ES-I3 (cell line): Measurements from ENCODE around the gene KLC3.
"Not testable (repeated sequence)": the region's sequence is repeated elsewhere in the genome, so short reads cannot be mapped to it uniquely, and the experiment has no call there.

Experiments used
- H3K36me3 ChIP-seq: 2 replicates; pipeline ENCODE4 v1.6.1; 2013; ENCODE audit warnings: mild to moderate bottlenecking, low read length, control low read depth, moderate library complexity; ENCODE audit not compliant: insufficient read depth
- H3K4me1 ChIP-seq: 2 replicates; pipeline ENCODE4 v1.6.1; 2013; ENCODE audit warnings: mild to moderate bottlenecking, control low read depth, low read length; ENCODE audit not compliant: insufficient read depth
- H3K9ac ChIP-seq: 2 replicates; pipeline ENCODE4 v1.6.1; 2013; ENCODE audit warnings: low read depth, mild to moderate bottlenecking, low read length, moderate library complexity
- H3K9me3 ChIP-seq: 2 replicates; pipeline ENCODE4 v1.6.1; 2013; ENCODE audit warnings: mild to moderate bottlenecking, low read length, moderate library complexity; ENCODE audit not compliant: control insufficient read depth, insufficient read depth

Gene KLC3

DNA sequence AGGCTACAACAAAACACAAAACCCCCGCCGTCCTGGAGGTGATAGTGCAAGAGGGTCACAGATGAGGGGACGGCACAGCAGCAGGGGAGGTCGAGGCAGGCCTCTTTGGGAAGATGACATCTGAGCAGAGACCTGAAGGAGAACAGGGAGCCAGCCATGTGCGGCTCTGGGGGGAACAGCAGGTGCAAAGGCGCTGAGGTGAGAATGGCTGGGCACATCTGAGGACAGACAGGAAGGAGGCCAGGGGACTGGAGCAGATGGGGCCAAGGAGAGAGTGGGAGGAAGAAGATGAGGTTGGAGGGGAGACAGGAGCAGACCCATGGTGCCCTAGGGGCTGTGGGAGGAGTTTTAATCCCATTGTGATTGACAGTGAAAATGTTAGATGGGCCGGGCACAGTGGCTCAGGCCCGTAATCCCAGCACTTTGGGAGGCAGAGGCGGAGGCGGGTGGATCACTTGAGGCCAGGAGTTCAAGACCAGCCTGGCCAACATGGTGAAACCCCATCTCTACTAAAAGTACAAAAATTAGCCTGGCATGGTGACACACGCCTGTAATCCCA lies 16.1 kb upstream of the KLC3 start:
- Histone ChIP-seq H3K36me3 (no peaks in the 10 kb centered on the region), H3K4me1 (peaks cover 14% of the 10 kb centered on the region; the same call in 1 of the 2 replicates), H3K9ac (peak overlapping the region; percentile 65; the same call in 1 of the 2 replicates), H3K9me3 (no peaks in the 10 kb centered on the region)

DNA sequence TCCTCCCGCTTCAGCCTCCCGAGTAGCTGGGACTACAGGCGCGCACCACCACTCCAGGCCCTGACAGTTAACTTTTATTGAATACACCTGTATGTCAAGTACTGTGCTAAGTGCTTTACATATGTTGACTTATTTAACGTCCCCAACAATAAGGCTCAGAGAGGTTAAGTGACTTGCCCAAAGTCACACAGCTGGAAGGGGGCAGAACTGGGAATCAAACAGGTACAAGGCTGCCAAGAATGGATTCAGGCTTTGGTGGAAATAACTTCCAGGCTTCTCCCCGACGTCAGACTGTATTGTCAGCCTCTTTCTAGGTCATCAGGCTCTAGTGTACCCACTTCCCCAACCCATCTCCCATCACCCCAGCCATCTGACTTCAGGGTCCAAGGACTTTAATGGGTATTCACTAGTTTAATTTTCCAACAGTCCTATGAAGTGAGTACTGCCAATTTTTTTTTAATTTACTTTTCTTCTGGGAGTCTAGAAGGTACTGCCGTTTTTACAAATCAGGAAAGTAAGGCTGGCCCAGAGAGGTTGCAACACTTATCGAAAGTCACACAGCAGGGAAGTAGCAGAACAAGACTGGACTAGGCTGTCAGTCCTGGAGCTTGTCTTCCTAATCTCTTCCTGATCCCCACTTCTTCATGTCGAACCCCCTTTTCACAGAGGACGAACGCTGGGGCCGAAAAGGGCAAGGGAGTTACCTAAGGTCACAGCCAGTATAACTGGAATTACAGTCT lies 13.0 kb upstream of the KLC3 start:
- H3K9ac ChIP-seq: no peak overlapping the region
- no peaks in the 10 kb centered on the region for H3K9me3 ChIP-seq
- no peaks in the 10 kb centered on the region for H3K36me3 ChIP-seq
- peaks cover 8% of the 10 kb centered on the region; the same call in 1 of the 2 replicates for H3K4me1 ChIP-seq

DNA sequence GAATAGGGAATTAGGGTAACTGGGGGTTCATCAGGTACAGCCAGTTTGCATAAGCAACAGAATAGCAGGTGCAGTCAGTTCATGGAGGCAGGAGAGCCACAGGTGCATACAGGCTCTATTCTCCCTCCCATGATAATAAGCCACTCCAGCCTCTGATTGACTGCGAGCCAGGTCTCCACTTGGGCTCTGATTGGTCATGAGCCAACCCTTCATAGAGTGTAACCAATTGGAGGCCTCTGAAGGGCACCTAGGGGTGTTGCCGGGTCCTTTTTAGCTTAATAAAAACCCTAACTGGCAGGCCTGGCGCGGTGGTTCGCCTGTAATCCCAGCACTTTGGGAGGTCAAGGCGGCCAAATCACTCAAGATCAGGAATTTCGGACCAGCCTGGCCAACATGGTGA lies 9.1 kb upstream of the KLC3 start:
- Histone ChIP-seq H3K9me3 (no peaks in the 10 kb centered on the region), H3K4me1 (no peaks in the 10 kb centered on the region), H3K36me3 (no peaks in the 10 kb centered on the region), H3K9ac (no peak overlapping the region)

DNA sequence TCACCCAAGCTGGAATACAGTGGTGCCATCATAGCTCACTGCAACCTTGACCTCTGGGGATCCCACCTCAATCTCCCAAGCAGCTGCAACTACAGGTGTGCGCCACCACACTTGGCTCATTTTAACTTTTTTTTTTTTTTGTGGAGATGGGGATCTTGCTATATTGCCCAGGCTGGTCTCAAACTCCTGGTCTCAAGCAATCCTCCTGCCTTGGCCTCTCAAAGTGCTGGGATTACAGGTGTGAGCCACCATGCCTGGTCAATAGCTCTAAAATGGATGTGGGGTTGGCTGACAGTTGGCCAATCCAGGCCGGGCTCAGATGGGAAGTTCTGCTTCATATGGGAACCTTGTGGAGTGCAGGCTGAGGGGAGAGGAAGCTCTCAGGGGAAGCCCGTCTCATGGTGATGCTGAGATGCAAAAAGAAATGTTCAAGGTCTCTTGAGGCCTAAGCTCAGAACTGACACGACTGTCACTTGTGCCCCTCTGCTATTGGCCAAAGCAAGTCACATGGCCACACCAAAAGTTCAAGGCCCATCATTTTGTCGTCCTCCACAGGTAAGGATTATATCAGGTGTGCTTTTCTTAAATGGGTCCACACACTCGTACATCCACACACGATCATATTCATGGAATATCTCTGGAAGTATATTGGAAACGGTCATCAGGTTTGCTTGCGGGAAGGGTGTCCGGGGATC lies 6.8 kb upstream of the KLC3 start:
- H3K4me1 ChIP-seq: no peaks in the 10 kb centered on the region
- no peak overlapping the region for H3K9ac ChIP-seq
- no peaks in the 10 kb centered on the region for H3K9me3 ChIP-seq
- no peaks in the 10 kb centered on the region for H3K36me3 ChIP-seq

DNA sequence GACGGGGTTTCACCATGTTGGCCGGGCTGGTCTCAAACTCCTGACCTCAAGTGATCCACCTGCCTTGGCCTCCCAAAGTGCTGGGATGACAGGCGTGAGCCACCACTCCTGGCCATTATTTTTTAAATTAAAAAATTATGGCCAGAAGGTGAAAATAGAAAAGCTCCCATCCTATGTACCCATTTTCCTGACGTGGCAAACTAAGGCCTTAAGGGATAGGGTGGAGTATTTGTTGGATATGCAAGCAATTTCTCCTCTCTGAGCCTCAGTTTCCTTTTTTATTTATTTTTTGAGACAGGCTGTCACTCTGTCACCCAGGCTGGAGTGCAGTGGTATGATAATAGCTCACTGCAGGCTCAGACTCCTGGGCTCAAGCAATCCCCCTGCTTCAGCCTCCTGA lies 5.7 kb upstream of the KLC3 start:
- not testable (repeated sequence) for H3K9me3 ChIP-seq, H3K36me3 ChIP-seq, H3K9ac ChIP-seq, H3K4me1 ChIP-seq

DNA sequence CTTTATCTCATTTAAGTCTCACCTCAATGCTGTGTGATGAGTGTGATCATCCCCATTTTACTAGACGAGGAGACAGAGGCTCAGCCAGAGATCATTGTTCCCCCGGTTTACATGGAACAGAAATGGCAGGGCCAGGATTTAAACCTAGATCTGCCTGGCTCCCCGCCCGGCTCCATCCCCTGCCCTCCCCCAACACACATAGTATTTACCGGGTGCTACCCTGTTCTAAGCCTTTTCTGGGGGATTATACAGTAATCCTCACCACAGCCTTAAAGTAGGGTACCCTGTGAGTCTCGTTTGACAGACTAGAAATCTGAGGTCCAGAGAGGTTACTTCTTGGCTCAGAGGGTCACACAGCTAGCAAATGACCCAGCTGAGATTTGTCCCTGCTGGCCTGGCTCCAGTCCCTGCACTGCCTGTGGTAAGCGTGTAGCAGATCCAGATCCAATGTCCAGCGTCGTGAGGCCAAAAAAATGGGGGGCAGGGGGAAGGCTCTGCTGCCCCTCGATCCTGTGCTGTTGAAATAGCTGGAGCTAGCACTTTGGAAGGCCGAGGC lies 3.8 kb upstream of the KLC3 start:
- Histone ChIP-seq H3K9me3 (no peaks in the 10 kb centered on the region), H3K36me3 (no peaks in the 10 kb centered on the region), H3K9ac (no peak overlapping the region), H3K4me1 (no peaks in the 10 kb centered on the region; the same call in 1 of the 2 replicates)

DNA sequence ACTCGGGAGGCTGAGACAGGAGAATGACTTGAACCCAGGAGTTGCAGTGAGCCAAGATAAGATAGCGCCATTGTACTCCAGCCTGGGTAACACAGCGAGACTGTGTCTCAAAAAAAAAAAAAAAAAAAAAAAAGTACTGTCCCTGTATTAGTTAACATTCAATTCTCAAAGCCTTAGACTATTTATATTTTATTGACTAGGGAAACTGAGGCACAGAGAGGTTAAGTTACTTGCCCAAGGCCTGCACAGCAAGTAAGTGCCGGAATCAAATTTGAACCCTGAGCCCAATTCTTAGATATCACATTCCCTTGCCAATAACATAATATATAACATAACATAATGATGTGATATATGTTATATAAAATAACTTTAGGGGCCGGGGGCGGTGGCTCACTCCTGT lies 921 bp upstream of the KLC3 start:
- Histone ChIP-seq H3K36me3 (no peaks in the 10 kb centered on the region), H3K9me3 (no peaks in the 10 kb centered on the region), H3K4me1 (no peaks in the 10 kb centered on the region; the same call in 1 of the 2 replicates)

DNA sequence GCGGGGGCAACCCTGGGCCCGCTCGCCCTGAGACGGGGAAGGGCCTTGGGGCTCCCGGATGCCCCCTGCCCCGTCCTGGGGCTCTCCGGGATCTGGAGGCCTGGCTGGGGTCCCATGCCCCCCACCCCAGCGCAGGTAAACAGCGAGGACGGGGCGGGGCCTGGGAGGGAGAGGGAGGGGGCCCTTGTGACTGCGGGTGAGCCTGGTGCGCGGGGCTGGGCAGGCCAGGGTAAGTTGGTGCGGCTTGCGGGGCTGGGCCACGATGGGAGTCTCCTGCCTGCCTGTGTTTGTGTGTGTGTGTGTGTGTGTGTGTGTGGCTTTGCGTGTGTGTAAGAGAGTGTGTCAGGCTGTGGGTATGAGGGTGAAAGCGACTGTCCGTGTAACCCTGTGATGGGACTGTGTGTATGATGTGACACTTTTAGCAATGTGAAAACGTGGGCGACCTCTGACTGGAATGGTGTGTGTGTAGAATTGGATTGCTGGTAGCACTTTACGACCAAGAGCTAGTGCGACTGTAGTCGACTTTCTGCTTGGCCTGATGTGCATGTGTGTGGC lies 426 bp downstream of the KLC3 start:
- H3K9ac ChIP-seq: peak overlapping the region; percentile 92

More for the DNA sequence above, 921 bp upstream of the KLC3 start:
- no peak overlapping the region for H3K9ac ChIP-seq

DNA sequence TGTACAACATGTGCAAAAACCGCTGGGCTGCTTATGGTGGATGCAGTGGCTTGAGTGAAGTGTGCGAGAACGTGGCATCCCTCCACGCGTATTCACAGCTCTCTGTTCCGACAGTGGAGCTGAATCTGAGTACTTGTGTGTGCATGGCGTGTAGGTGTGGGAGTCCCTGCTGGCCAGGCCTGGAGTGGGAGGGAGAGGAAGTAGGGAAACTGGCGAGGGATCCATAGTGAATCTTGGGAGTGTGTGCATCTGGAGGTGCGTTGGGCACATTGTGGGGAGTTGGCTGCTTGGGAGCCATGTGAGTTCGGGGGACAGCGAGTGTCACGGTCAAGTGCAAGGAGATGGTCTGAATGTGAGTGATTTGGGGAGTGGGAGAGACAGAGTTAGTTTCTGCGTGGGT lies 2.4 kb downstream of the KLC3 start:
- Histone ChIP-seq H3K4me1 (no peaks in the 10 kb centered on the region; the same call in 1 of the 2 replicates), H3K9me3 (no peaks in the 10 kb centered on the region), H3K9ac (no peak overlapping the region), H3K36me3 (no peaks in the 10 kb centered on the region)

More for the DNA sequence above, 426 bp downstream of the KLC3 start:
- Histone ChIP-seq H3K9me3 (no peaks in the 10 kb centered on the region), H3K4me1 (no peaks in the 10 kb centered on the region; the same call in 1 of the 2 replicates), H3K36me3 (no peaks in the 10 kb centered on the region)

DNA sequence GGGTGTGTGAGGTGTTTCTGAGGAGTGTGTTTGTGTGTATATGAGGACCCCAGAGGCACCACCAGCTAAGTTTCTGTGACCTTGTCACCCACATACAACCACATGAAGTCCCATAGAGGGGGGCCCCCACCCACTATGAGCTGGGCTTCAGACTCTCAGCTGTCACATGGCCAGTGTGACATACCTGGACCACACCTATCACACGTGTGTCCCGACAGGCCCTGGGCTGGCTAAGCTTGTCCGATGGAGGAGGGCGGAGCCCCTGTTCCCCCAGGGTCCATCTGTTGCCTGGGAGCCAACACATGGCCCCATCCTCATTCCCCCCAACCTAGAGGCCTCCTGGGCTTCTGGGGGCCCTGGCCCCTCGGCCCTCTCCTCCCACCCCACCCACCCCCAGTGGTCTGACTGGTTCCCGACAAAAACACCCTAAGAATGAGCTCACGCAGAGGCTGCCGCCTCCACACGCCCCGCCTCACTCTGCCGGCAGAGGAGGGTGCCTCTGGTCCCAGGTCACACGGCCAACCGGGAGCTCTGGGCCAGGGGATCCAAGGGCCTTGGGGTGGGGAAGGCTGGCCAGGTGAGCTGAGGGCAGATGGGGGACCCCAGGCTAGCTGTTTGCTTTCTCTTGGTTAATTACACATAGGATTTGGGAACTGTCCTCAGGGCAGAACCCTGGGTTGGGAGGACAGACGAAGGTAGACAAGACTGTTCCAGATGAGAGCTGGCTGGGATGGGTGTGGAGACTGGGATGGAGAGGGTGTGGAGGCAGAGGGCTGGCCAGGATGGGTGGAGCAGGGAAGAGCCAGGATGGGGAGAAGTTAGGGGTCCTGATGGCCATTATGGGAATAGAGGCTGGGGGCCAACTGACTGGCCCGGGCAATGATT lies 4.3 kb downstream of the KLC3 start:
- Histone ChIP-seq H3K9me3 (no peaks in the 10 kb centered on the region), H3K9ac (no peak overlapping the region), H3K4me1 (no peaks in the 10 kb centered on the region; the same call in 1 of the 2 replicates), H3K36me3 (no peaks in the 10 kb centered on the region; the same call in 1 of the 2 replicates)

DNA sequence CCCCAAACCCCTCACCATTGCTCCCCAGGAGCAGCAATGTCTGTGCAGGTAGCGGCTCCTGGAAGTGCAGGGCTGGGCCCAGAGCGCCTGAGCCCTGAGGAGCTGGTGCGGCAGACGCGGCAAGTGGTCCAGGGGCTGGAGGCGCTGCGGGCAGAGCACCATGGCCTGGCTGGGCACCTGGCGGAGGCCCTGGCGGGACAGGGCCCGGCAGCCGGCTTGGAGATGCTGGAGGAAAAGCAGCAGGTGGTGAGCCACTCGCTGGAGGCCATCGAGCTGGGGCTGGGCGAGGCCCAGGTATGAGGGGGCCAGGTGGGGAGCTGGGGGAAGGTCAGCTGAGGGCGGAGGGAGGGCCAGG lies 4.9 kb downstream of the KLC3 start:
- Histone ChIP-seq H3K36me3 (no peaks in the 10 kb centered on the region; the same call in 1 of the 2 replicates), H3K9ac (no peak overlapping the region), H3K4me1 (no peaks in the 10 kb centered on the region), H3K9me3 (no peaks in the 10 kb centered on the region)

DNA sequence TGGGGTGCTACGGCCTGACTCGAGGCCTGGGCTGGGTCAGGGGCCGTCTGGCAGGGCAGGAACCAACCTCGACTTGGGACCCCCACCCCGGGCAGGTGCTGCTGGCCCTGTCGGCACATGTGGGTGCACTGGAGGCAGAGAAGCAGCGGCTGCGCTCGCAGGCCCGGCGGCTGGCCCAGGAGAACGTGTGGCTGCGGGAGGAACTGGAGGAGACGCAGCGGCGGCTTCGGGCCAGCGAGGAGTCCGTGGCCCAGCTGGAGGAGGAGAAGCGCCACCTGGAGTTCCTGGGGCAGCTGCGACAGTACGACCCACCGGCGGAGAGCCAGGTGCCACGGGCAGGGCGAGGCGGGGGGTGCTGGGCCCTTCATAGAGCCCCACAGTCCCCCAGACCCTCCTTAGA lies 5.9 kb downstream of the KLC3 start:
- H3K36me3 ChIP-seq: no peaks in the 10 kb centered on the region; the same call in 1 of the 2 replicates
- no peaks in the 10 kb centered on the region for H3K4me1 ChIP-seq
- H3K9me3 ChIP-seq: no peaks in the 10 kb centered on the region
- no peak overlapping the region for H3K9ac ChIP-seq

DNA sequence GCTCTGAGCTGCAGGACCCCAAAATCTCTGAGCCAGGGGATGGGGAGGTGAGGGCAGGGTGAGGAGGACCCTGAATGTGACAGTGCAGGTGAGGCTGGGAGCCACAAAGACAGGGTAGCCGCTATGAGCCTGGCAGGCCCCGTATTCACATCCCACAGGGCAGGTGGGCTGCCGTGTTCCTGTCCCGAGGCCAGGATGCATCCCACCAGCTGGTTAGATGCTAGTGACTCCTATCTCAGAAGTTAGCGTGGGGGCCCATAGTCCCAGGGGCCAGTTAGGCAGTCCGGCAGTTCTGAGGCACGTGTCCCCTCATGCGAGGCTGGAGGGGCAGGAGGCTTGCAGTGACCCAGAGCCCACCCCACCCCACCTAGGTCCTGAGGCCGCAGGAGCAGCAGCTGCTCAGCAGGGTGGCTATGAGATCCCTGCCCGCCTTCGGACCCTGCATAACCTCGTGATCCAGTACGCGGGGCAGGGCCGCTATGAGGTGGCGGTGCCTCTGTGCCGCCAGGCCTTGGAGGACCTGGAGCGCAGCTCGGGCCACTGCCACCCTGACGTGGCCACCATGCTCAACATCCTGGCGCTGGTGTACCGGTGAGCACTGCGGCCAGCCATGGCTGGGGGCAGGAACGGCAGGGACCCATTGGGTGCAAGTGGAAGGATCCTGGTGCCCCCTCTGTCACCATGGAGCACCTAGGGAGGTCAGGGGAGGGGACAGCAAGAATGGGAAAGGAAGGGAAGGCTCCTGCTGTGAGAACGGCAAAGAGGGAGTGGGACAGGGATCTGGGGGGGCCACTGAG lies 7.2 kb downstream of the KLC3 start:
- no peak overlapping the region for H3K9ac ChIP-seq
- no peaks in the 10 kb centered on the region for H3K4me1 ChIP-seq
- H3K36me3 ChIP-seq: peaks cover 6% of the 10 kb centered on the region
- no peaks in the 10 kb centered on the region for H3K9me3 ChIP-seq
